Measurements from ENCODE around the gene LRRC43. TPM values are rescaled to one million over a fixed set of nuclear protein-coding genes. Genes with fewer than 3 reads are reported as not detected.

The LRRC43 gene
- polyA plus RNA-seq, 2 of the 4 experiments (the other 2 are of a cell fraction), result 0.09 to 0.14 TPM

GRCh38 chr12:122155705-122156104 is 27.2 kb upstream of the LRRC43 start (continued):
- TF ChIP-seq MAX (IDR thresholded peaks at IDR 0.05) (no peak), TP53 (CRISPR knock-in tag; IDR thresholded peaks at IDR 0.05) (no peak), SMC3 (IDR thresholded peaks at IDR 0.05) (no peak)

- POLR2A ChIA-PET, result interaction anchor here (0.7 kb wide), 1 partner anchor 1512 kb away, joined by 3 read pairs; no protein-coding TSS in a partner anchor
- CTCF ChIA-PET, result interaction anchor here (0.7 to 2.5 kb wide), 7 partner anchors 11 to 716 kb away, joined by 3 to 11 read pairs (median 4); no protein-coding TSS in a partner anchor
These were observed 24.1 kb upstream of the LRRC43 start for GRCh38 chr12:122158700-122159285.

GRCh38 chr12:122159882-122160281 is 23.0 kb upstream of the LRRC43 start:
- TF ChIP-seq RAD21 (conservative IDR thresholded peaks at IDR 0.05 in 1 of 2, IDR thresholded peaks at IDR 0.05 in 1 of 2), result peak in 1 of 2 experiments; percentile 11; a peak in 1 of 5 replicates
- TF ChIP-seq ESRRA (IDR thresholded peaks at IDR 0.05; ENCODE audit: borderline replicate concordance, low read length), result no peak
- FAIRE-seq (no peak), ATAC-seq (peak in 1 of 2 experiments; percentile 45; a peak in 3 of 6 replicates), DNase-seq (ENCODE audit: low read depth in 1 of 2, low spot score in 1 of 2) (no peak)
- H3K9me3 ChIP-seq, result no peaks in the 10 kb centered on the region
- whole genome bisulfite sequencing (ENCODE audit: missing lambda C conversion rate), result 88% methylated on average over 4 of the region's 4 CpGs
- POLR2A ChIA-PET, result no interaction called here
- CTCF ChIA-PET, result interaction anchor here (2.0 kb wide), 1 partner anchor 31 kb away, joined by 11 read pairs; no protein-coding TSS in a partner anchor
- no peak overlapping the region for H3K27ac ChIP-seq
- H3K4me2 ChIP-seq, result no peak overlapping the region
- H3K4me3 ChIP-seq, result no peak overlapping the region
- no peaks in the 10 kb centered on the region for H3K4me1 ChIP-seq

More at GRCh38 chr12:122158700-122159285, 24.1 kb upstream of the LRRC43 start:
- ATAC-seq (no peak), DNase-seq (ENCODE audit: low read depth in 1 of 2, low spot score in 1 of 2) (no peak), FAIRE-seq (no peak)
- WGBS (ENCODE audit: missing lambda C conversion rate), result 68% methylated on average over 7 of the region's 7 CpGs
- Histone ChIP-seq H3K4me1 (no peaks in the 10 kb centered on the region), H3K4me3 (no peak overlapping the region), H3K9me3 (no peaks in the 10 kb centered on the region), H3K27ac (no peak overlapping the region), H3K4me2 (no peak overlapping the region)
- TF ChIP-seq PHF8 (IDR thresholded peaks at IDR 0.05; ENCODE audit: borderline replicate concordance, low read depth) (no peak), FOSL2 (IDR thresholded peaks at IDR 0.05) (no peak), FOSL2 (CRISPR knock-in tag; IDR thresholded peaks at IDR 0.05) (no peak), NFE2L2 (conservative IDR thresholded peaks at IDR 0.05; ENCODE audit: low read length) (no peak)

- Histone ChIP-seq H3K4me1 (no peaks in the 10 kb centered on the region), H3K9me3 (no peaks in the 10 kb centered on the region), H3K4me3 (no peak overlapping the region), H3K4me2 (no peak overlapping the region), H3K27ac (no peak overlapping the region)
- FAIRE-seq, result no peak
- TF ChIP-seq MAX (IDR thresholded peaks at IDR 0.05) (no peak), RARB (CRISPR knock-in tag; IDR thresholded peaks at IDR 0.05) (no peak), NFE2L2 (conservative IDR thresholded peaks at IDR 0.05; ENCODE audit: low read length) (no peak), MAFK (IDR thresholded peaks at IDR 0.05; ENCODE audit: partially characterized antibody) (no peak), KDM5A (IDR thresholded peaks at IDR 0.05) (no peak), FOSB (CRISPR knock-in tag; IDR thresholded peaks at IDR 0.05) (no peak), HES2 (IDR thresholded peaks at IDR 0.05) (no peak), ZNF302 (CRISPR knock-in tag; IDR thresholded peaks at IDR 0.05) (no peak)
- POLR2A ChIA-PET, result no interaction called here
- 77% methylated on average over 11 of the region's 11 CpGs for WGBS (ENCODE audit: missing lambda C conversion rate)
- CTCF ChIA-PET, result no interaction called here
- ATAC-seq, result no peak
- no peak for DNase-seq (ENCODE audit: low read depth in 1 of 2, low spot score in 1 of 2)
These were observed 22.2 kb upstream of the LRRC43 start for GRCh38 chr12:122160761-122161160.

- CTCF ChIA-PET, result interaction anchor here (1.2 kb wide), 2 partner anchors 23 to 38 kb away, joined by 3 to 4 read pairs; no protein-coding TSS in a partner anchor
- no peak for TF ChIP-seq RCOR1 (IDR thresholded peaks at IDR 0.05; ENCODE audit: low read depth, low read length)
- TF ChIP-seq SREBF2 (IDR thresholded peaks at IDR 0.05), result no peak
- TF ChIP-seq ESRRA (IDR thresholded peaks at IDR 0.05; ENCODE audit: borderline replicate concordance, low read length), result no peak
- no peak for TF ChIP-seq FOSL2 (IDR thresholded peaks at IDR 0.05)
- no peak for TF ChIP-seq FOSL2 (CRISPR knock-in tag; IDR thresholded peaks at IDR 0.05)
- no peak for TF ChIP-seq RFX5 (IDR thresholded peaks at IDR 0.05)
- no peak for TF ChIP-seq KDM5A (IDR thresholded peaks at IDR 0.05)
- TF ChIP-seq RARB (CRISPR knock-in tag; IDR thresholded peaks at IDR 0.05), result no peak
- no peak for TF ChIP-seq EHF (CRISPR knock-in tag; IDR thresholded peaks at IDR 0.05)
- H3K4me1 ChIP-seq, result no peaks in the 10 kb centered on the region
- H3K4me3 ChIP-seq, result no peak overlapping the region
- H3K27ac ChIP-seq, result no peak overlapping the region
- POLR2A ChIA-PET, result no interaction called here
- DNase-seq (ENCODE audit: low read depth in 1 of 2, low spot score in 1 of 2), result no peak
- 63% methylated on average over 8 of the region's 8 CpGs for WGBS (ENCODE audit: missing lambda C conversion rate)
- H3K9me3 ChIP-seq, result no peaks in the 10 kb centered on the region
- no peak for ATAC-seq
- H3K4me2 ChIP-seq, result no peak overlapping the region
- no peak for FAIRE-seq
These were observed 21.2 kb upstream of the LRRC43 start for GRCh38 chr12:122161682-122162081.
